Smooth muscle cell of bladder (primary cell): ENCODE measurements around the gene SMAD4. TPM values are rescaled to one million over a fixed set of nuclear protein-coding genes. Genes with fewer than 3 reads are reported as not detected.

ENCODE experiments used
- total RNA-seq: library from RNA; depleted of rRNA; stranded (reverse); fragments of >200 nt; gene quantifications from 2 replicates; pipeline ENCODE4 v1.2.3, GENCODE V29; 2014

Gene SMAD4
- 56.5 and 75.0 TPM in 2 replicates for total RNA-seq

DNA sequence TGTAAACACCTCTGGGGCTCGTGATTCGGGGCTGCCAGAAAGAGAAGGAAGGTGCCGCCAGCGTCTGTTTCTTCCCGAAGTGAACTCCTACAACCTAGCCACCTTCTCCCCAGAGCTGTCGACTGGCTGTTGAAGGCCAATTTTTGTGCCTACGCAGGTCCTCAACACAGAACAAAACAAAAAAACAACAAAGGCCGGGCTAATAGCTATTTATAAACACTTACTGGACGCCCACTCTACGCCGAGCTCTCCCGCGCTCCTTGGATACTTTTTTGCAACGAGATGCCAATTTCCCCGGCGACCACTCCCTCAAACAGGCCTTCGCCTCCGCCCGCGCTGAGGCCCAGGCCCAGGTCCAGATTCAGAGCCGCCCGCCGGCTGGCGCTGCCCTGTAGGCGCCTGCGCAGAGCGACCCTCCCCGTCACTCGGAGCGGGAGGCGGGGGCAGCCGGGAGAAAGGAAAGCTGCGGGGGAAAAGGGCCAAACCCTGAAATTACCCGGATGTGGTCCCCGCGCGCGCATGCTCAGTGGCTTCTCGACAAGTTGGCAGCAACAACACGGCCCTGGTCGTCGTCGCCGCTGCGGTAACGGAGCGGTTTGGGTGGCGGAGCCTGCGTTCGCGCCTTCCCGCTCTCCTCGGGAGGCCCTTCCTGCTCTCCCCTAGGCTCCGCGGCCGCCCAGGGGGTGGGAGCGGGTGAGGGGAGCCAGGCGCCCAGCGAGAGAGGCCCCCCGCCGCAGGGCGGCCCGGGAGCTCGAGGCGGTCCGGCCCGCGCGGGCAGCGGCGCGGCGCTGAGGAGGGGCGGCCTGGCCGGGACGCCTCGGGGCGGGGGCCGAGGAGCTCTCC is at the start of gene SMAD4:
Gene SMAD4 (plus strand): TSS at position 520 of the 843 bp plus-strand sequence. CDS start 16,834 bp downstream, outside the sequence.

Other genes starting within 250 kb of the SMAD4 start
- under 0.01 and 0.18 TPM in 2 replicates for gene MRO, start 210.2 kb upstream of the SMAD4 start, total RNA-seq
- 30.6 and 36.7 TPM in 2 replicates for gene ME2, start 151.1 kb upstream of the SMAD4 start, total RNA-seq
- gene ELAC1, start 62.2 kb upstream of the SMAD4 start, total RNA-seq = 3.9 and 5.4 TPM in 2 replicates
- 28.4 and 32.4 TPM in 2 replicates for gene MEX3C, start 167.5 kb downstream of the SMAD4 start, total RNA-seq